CD14-positive monocyte (primary cell): ENCODE measurements around the gene RAI1. TPM values are rescaled to one million over a fixed set of nuclear protein-coding genes. Genes with fewer than 3 reads are reported as not detected.
A peak's percentile ranks its signal among the peaks of the same experiment; 100 is the strongest.

Source experiments
- DNase-seq, 3 donors: peaks; one replicate each; pipeline ENCODE4 v3.0.0-alpha.2; 2011 to 2022
- H2AFZ ChIP-seq: 2 replicates; pipeline ENCODE4 v1.6.0; 2012; ENCODE audit warnings: mild to moderate bottlenecking, low read depth, low read length, inconsistent platforms; ENCODE audit not compliant: insufficient read depth, poor library complexity, severe bottlenecking
- H3K27ac ChIP-seq, 2 donors: 1 replicate in 1 of 2; 2 replicates in 1 of 2; pipeline ENCODE4 v1.5.1; 2012 to 2013; ENCODE audit warnings: low read length in 2 of 2, control low read depth in 1 of 2, inconsistent platforms in 1 of 2, low read depth in 1 of 2, mild to moderate bottlenecking in 1 of 2
- H3K27me3 ChIP-seq, 2 donors: one replicate each; pipeline versions ENCODE4 v1.6.0 to v1.6.1; 2011 to 2013; ENCODE audit warnings: low read length in 2 of 2; ENCODE audit not compliant: control insufficient read depth in 2 of 2, insufficient read depth in 2 of 2
- H3K36me3 ChIP-seq, 2 donors: replicated peaks in 1 of 2; 1 replicate in 1 of 2; 2 replicates in 1 of 2; pipeline versions ENCODE4 v1.5.1 to v1.6.1; 2012 to 2013; ENCODE audit warnings: low read length in 2 of 2, control low read depth in 1 of 2, inconsistent platforms in 1 of 2, mild to moderate bottlenecking in 1 of 2; ENCODE audit not compliant: insufficient read depth in 2 of 2, control insufficient read depth in 1 of 2
- H3K4me1 ChIP-seq, 2 donors: 1 replicate in 1 of 2; 2 replicates in 1 of 2; pipeline versions ENCODE4 v1.5.1 to v1.6.1; 2012 to 2013; ENCODE audit warnings: low read length in 2 of 2, control low read depth in 1 of 2, inconsistent platforms in 1 of 2, mild to moderate bottlenecking in 1 of 2, moderate library complexity in 1 of 2; ENCODE audit not compliant: insufficient read depth in 2 of 2, control insufficient read depth in 1 of 2
- H3K4me2 ChIP-seq: replicated peaks from 2 replicates; pipeline ENCODE3; 2012; ENCODE audit warnings: low read length, moderate library complexity, mild to moderate bottlenecking; ENCODE audit not compliant: poor library complexity, severe bottlenecking; ENCODE audit errors: extremely low read depth
- H3K4me3 ChIP-seq, 3 experiments: fragments of 200-600 bp in 1 of 3; sonication (generic) in 1 of 3; replicated peaks in 1 of 3; 1 replicate in 2 of 3; 2 replicates in 1 of 3; pipeline ENCODE4 v1.5.1; 2011 to 2013; ENCODE audit warnings: low read length in 3 of 3, mild to moderate bottlenecking in 3 of 3, control low read depth in 2 of 3, low read depth in 2 of 3, inconsistent platforms in 1 of 3, moderate library complexity in 1 of 3
- H3K79me2 ChIP-seq: 2 replicates; pipeline ENCODE4 v1.6.0; 2012; ENCODE audit warnings: mild to moderate bottlenecking, control low read depth, inconsistent platforms, low read length, moderate library complexity; ENCODE audit not compliant: insufficient read depth
- H3K9ac ChIP-seq: 2 replicates; pipeline ENCODE4 v1.6.0; 2017; ENCODE audit warnings: low read length, mild to moderate bottlenecking; ENCODE audit not compliant: insufficient read depth, poor library complexity, severe bottlenecking
- H3K9me3 ChIP-seq, 2 donors: replicated peaks in 1 of 2; 1 replicate in 1 of 2; 2 replicates in 1 of 2; pipeline versions ENCODE4 v1.5.1 to v1.6.1; 2012 to 2013; ENCODE audit warnings: low read length in 2 of 2, control low read depth in 1 of 2; ENCODE audit not compliant: control insufficient read depth in 1 of 2, insufficient read depth in 1 of 2
- H4K20me1 ChIP-seq: 2 replicates; pipeline ENCODE4 v1.6.0; 2012; ENCODE audit warnings: mild to moderate bottlenecking, low read length, control low read depth, moderate library complexity; ENCODE audit not compliant: insufficient read depth
- H3K27ac Mint-ChIP-seq, 7 donors: one replicate each; pipeline ENCODE4 v1.8.0; 2020; ENCODE audit warnings: mild to moderate bottlenecking in 7 of 7, mixed read lengths in 7 of 7, moderate library complexity in 6 of 7, inconsistent platforms in 2 of 7
- H3K27me3 Mint-ChIP-seq, 3 donors: one replicate each; pipeline ENCODE4 v1.8.0; 2021 to 2022; ENCODE audit warnings: low read depth in 3 of 3, mild to moderate bottlenecking in 3 of 3, mixed read lengths in 3 of 3, moderate library complexity in 3 of 3, inconsistent platforms in 1 of 3
- H3K36me3 Mint-ChIP-seq, 2 donors: one replicate each; pipeline ENCODE4 v1.8.0; 2020; ENCODE audit warnings: mixed read lengths in 2 of 2, inconsistent platforms in 1 of 2, mild to moderate bottlenecking in 1 of 2
- H3K4me1 Mint-ChIP-seq: one replicate; pipeline ENCODE4 v1.8.0; 2020; ENCODE audit warnings: mild to moderate bottlenecking, mixed read lengths
- H3K4me3 Mint-ChIP-seq, 2 donors: one replicate each; pipeline ENCODE4 v1.8.0; 2020; ENCODE audit warnings: mild to moderate bottlenecking in 2 of 2, mixed read lengths in 2 of 2, moderate library complexity in 1 of 2
- H3K9me3 Mint-ChIP-seq, 7 donors: one replicate each; pipeline ENCODE4 v1.8.0; 2020 to 2022; ENCODE audit warnings: mixed read lengths in 7 of 7, mild to moderate bottlenecking in 6 of 7, moderate library complexity in 6 of 7, inconsistent platforms in 2 of 7
- WGBS: methylation state at CpG from one replicate; pipeline ENCODE4 v1.1.5; 2013; ENCODE audit warnings: missing lambda C conversion rate; ENCODE audit not compliant: insufficient coverage; 5-methylcytosine and 5-hydroxymethylcytosine counted together
- intact Hi-C, 2 donors: fragments of 100-400 bp; cut with micrococcal nuclease; formaldehyde crosslinking; loops; one replicate each; pipeline versions ENCODE4 v1.15.0 to v1.15.1; 2023
- polyA plus RNA-seq, 3 donors: library from polyadenylated mRNA; depleted of rRNA in 1 of 3; unstranded in 2 of 3; stranded (reverse) in 1 of 3; fragments of 300-500 nt in 2 of 3; fragments of >200 nt in 1 of 3; fragmentation: Illumina TruSeq in 2 of 3; gene quantifications; 1 replicate in 2 of 3; 2 replicates in 1 of 3; pipeline ENCODE4 v1.2.3, GENCODE V29; 2012 to 2021
- TF ChIP-seq, protein P1 (sequence below): fragments of 200-600 bp; IDR thresholded peaks from one replicate; pipeline ENCODE4 v1.8.0; 2022; ENCODE audit warnings: antibody characterized with exemption, mild to moderate bottlenecking

RAI1 gene
- polyA plus RNA-seq, 3 donors = 0.89 to 4.4 (median 1.5) TPM

DNA sequence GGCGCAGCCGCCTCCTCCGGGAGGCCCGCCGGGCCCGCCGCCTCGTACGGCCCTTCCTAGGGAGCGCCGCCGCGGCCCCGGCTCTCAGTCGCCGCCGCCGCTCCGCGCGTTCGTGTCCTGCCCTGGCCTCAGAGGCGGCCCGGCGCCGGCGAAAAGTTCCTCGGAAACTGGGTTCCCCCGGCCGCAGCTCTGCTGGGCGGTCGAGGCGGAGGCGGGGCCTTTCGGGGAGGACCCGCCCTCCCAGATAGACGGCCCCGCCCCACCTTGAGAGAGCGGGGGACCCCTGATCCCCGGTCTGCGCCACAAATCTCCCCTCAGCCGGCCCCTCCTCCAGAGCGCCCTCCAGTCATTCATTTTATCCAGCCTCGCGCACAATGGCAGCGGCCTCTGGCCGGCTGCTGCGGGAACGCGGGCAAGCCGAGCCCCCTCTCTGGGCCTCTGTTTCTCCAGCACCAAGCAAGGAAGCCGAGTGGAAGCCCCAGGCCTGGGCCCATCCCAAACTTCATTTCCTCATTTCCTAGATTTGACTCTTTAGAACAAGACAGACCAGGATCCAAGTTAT, 155.6 kb downstream of the RAI1 start, which contains the start of gene SREBF1:
Gene SREBF1 (minus strand): TSS at position 169 of the 562 bp plus-strand sequence. CDS start 169 bp downstream, outside the sequence.
- peaks cover 67 to 75% of the 10 kb centered on the region in 2 donors for H3K4me1 ChIP-seq
- H3K4me3 ChIP-seq = peak within 1 kb of the TSS; percentile 61 to 91 (median 81)
- peaks cover 46% of the 10 kb centered on the region for H3K79me2 ChIP-seq
- intact Hi-C loops = loop anchor here in 1 of 2 donors (10.0 kb wide), 1 partner anchor 152 kb away; the partner anchor contains the start of gene RAI1
- H3K36me3 Mint-ChIP-seq = peaks cover 21% of the 10 kb centered on the region in 2 donors
- TF ChIP-seq, protein P1, sequence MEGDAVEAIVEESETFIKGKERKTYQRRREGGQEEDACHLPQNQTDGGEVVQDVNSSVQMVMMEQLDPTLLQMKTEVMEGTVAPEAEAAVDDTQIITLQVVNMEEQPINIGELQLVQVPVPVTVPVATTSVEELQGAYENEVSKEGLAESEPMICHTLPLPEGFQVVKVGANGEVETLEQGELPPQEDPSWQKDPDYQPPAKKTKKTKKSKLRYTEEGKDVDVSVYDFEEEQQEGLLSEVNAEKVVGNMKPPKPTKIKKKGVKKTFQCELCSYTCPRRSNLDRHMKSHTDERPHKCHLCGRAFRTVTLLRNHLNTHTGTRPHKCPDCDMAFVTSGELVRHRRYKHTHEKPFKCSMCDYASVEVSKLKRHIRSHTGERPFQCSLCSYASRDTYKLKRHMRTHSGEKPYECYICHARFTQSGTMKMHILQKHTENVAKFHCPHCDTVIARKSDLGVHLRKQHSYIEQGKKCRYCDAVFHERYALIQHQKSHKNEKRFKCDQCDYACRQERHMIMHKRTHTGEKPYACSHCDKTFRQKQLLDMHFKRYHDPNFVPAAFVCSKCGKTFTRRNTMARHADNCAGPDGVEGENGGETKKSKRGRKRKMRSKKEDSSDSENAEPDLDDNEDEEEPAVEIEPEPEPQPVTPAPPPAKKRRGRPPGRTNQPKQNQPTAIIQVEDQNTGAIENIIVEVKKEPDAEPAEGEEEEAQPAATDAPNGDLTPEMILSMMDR = no peak
- H3K36me3 ChIP-seq = peaks cover 3 to 6% of the 10 kb centered on the region in 2 donors
- DNase-seq = peak in 2 of 3 donors; percentile 38 to 41
- no peaks in the 10 kb centered on the region for H3K9me3 Mint-ChIP-seq
- H3K27me3 ChIP-seq = no peaks in the 10 kb centered on the region
- H3K27ac ChIP-seq = peak within 1 kb of the TSS; percentile 90 to 97
- peak within 1 kb of the TSS; percentile 99 for H3K9ac ChIP-seq
- H2AFZ ChIP-seq = no peak within 1 kb of the TSS
- peak within 1 kb of the TSS; percentile 90 to 93 for H3K4me3 Mint-ChIP-seq
- H3K4me2 ChIP-seq = peak within 1 kb of the TSS; percentile 91
- peak within 1 kb of the TSS; percentile 93 to 98 (median 96) for H3K27ac Mint-ChIP-seq
- peaks cover 0 to 4% (median 0%) of the 10 kb centered on the region in 3 donors for H3K27me3 Mint-ChIP-seq
- under 1% methylated on average over 48 of the region's 52 CpGs for whole genome bisulfite sequencing
- H3K4me1 Mint-ChIP-seq = peaks cover 64% of the 10 kb centered on the region
- no peaks in the 10 kb centered on the region for H3K9me3 ChIP-seq
- H4K20me1 ChIP-seq = peaks cover 39% of the 10 kb centered on the region

DNA sequence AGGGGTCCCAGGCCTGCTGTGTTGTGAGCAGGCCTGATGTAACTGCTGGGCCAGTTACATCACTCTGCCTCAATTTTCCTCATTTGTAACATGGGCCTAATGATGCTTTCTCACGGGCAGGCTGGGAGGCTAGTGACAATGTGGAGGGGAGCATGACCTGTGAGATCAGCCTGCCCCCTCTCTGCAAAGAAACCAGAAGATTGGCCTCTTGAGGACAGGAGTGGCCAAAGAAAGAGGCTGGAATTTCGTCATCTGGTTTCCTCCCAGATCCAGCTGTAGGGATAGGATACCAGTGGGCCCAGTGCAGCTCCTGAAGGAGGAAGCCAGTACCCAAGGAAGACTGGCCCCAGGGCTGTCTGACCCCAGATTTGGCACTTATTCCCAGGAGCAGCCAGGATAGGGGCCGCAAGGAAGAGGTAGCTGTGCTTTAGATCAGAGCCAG, 156.1 kb downstream of the RAI1 start:
- H3K36me3 ChIP-seq = peaks cover 0 to under 1% of the 10 kb centered on the region in 2 donors
- Mint-ChIP-seq H3K27ac (peak overlapping the region; percentile 93 to 98 (median 96)), H3K27me3 (peaks cover 0 to 4% (median 0%) of the 10 kb centered on the region in 3 donors), H3K4me1 (peaks cover 65% of the 10 kb centered on the region), H3K36me3 (peaks cover 16% of the 10 kb centered on the region in 2 donors), H3K9me3 (no peaks in the 10 kb centered on the region), H3K4me3 (peak overlapping the region; percentile 90 to 93)
- no peaks in the 10 kb centered on the region for H3K27me3 ChIP-seq
- H3K9me3 ChIP-seq = no peaks in the 10 kb centered on the region
- TF ChIP-seq, protein P1 = no peak
- no peak overlapping the region for H2AFZ ChIP-seq
- peaks cover 34% of the 10 kb centered on the region for H4K20me1 ChIP-seq
- WGBS = 62% methylated on average over 3 of the region's 3 CpGs
- peak overlapping the region; percentile 61 to 91 (median 81) for H3K4me3 ChIP-seq
- DNase-seq = peak in 1 of 3 donors; percentile 54
- intact Hi-C loops = loop anchor here in 1 of 2 donors (10.0 kb wide), 1 partner anchor 153 kb away; the partner anchor contains the start of gene RAI1
- peaks cover 68 to 75% of the 10 kb centered on the region in 2 donors for H3K4me1 ChIP-seq
- peak overlapping the region; percentile 90 to 97 for H3K27ac ChIP-seq
- peak overlapping the region; percentile 91 for H3K4me2 ChIP-seq
- peak overlapping the region; percentile 99 for H3K9ac ChIP-seq
- peaks cover 41% of the 10 kb centered on the region for H3K79me2 ChIP-seq
